Hematopoietic multipotent progenitor cell treated with erythropoietin and hydrocortisone succinate and interleukin-3 and kit ligand, for 8 days (in vitro differentiated cells): ENCODE data around the gene DPPA5.
"Not testable (repeated sequence)": the region's sequence is repeated elsewhere in the genome, so short reads cannot be mapped to it uniquely, and the experiment has no call there.

Experiments
- DNase-seq: peaks from one replicate; pipeline ENCODE4 v3.0.0-alpha.2; 2015

The DPPA5 gene, protein sequence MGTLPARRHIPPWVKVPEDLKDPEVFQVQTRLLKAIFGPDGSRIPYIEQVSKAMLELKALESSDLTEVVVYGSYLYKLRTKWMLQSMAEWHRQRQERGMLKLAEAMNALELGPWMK

DNA sequence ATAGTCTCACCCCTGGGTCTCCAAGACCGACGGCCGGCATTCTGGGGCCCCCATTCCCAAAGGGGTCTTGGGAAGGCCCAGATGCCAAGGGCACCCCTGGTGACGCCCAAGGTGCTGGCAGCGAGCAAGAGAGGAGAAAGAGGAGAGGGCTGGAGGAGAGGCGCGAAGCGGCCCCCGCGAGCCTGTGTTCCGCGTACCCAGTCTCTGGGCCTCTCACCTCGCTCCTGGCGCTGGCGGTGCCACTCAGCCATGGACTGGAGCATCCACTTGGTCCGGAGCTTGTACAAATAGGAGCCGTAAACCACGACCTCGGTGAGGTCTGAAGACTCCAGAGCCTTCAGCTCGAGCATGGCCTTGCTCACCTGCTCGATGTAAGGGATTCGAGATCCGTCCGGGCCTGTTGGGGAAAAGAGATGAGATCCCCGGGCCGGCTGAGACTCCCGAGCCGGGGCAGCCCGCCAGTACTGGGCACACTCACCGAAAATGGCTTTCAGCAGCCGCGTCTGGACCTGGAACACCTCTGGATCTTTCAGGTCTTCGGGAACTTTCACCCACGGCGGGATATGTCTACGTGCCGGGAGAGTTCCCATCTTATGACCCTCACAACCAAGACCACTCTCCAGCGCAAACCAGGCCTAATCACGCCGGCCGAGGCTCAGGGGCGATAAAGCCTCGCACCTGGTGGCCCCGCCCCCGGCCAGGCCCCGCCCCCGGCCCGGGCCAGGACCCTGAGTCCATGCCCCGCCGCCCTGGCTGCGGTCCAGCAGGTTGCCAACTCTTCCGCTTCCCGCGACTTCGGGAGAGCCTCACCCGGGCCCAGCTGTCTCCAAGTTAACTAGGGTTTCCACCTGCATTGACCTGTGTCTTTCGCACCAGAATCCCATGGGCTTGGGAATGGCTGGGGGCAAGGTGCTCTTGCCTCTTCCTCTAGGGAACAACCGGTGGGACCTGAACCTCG is at the start of gene DPPA5:
DPPA5 (minus strand) TSS at position 641 of the 958 bp plus-strand sequence; CDS start at position 590, 51 bp downstream.
- no peak for DNase-seq

DNA sequence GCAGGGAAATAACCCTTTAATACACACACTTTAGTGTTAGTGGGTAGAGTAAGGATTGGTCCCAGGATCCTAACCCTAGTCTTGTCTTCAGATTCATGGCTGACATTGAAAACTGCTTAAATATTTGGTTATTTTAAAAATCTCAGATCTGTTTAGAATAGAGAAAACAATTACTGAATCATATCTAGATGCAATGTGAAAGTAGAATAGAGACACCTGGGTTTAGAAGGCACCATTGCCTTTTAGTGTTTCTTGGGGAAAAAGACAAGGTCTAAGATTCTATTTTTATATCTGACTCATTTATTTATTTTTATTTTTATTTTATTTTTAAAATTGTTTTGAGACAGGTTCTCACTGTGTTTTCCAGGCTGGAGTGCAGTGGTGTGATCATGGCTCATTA is 46.6 kb upstream of the DPPA5 start:
- no peak for DNase-seq

DNA sequence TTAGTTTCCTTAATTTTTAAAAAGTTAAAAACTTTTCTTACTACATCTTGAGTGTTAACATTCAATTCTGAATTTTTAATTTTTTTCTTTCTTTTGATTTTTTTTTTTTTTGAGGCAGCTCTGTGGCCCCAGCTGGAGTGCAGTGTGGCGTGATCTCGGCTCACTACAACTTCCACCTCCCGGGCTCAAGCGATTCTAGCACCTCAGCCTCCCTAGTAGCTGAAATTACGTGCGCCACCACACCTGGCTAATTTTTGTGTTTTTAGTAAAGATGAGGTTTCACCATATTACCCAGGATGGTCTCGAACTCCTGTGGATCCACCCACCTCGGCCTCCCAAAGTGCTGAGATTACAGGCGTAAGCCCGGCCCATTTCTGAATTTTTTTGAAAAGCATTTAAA is 41.8 kb upstream of the DPPA5 start:
- DNase-seq = no peak

DNA sequence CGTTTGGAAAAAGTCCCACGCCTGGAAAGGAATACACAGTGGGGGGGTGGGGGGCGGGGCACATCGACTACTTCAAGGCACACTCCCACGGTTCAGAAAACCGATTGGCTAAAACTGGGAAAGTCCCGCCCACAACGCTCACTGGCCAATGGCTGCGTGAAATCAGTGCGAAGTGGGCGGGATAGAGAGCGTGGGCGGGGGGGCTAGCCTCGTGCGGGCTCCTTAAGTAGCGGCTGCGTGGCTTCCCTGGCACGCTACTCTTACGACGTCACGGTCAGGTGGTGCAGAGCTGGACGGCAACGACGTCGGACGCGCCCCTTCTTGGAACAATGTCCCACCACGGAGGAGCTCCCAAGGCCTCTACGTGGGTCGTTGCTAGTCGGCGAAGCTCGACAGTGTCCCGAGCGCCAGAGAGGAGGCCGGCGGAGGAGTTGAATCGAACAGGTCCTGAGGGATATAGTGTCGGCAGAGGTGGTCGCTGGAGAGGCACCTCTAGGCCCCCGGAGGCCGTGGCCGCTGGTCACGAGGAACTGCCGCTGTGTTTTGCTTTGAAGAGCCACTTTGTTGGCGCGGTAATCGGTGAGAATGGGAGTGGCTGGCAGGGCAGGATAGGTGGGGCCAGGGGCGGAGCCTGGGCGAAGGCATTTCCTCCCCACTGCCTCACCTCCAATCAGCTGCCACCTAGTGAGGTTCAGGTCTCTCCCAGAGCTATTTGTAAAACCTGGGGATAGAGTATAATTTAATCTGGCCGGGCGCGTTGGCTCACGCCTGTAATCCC is 40.7 kb upstream of the DPPA5 start, which contains the start of gene DDX43:
DDX43 (plus strand) TSS at position 252 of the 778 bp plus-strand sequence; CDS start at position 330, 78 bp downstream.
- DNase-seq = peak; percentile 52

DNA sequence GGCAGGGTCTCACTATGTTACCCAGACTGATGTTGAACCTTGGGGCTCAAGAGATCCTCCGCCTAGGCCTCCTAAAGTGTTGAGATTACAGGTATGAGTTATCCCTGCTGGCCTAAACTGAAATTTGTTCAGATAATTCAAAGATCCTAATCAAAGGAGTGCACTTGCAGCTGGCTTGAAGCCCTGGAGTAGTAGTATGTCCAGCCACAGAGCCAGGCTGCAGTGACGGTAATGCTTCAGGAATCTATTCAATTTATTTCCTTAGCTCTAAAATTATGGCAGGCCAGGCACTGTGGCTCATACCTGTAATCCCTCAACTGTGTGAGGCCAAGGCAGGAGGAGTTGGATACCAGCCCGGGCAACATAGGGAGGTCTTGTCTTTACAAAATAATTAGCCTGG is 39.2 kb upstream of the DPPA5 start:
- DNase-seq = no peak

DNA sequence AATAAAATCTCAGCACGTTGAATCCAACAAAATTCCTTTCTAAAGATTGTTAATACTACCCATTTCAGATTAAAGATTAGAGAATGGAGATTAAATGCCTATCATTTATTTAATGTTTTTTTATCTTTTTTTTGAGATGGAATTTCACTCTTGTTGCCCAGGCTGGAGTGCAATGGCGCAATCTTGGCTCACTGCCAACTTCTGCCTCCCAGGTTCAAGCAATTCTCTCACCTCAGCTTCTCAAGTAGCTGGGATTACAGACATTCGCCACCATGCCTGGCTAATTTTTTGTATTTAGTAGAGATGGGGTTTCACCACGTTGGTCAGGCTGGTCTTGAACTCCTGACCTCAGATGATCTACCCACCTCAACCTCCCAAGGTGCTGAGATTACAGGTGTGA is 38.1 kb upstream of the DPPA5 start:
- DNase-seq = not testable (repeated sequence)

DNA sequence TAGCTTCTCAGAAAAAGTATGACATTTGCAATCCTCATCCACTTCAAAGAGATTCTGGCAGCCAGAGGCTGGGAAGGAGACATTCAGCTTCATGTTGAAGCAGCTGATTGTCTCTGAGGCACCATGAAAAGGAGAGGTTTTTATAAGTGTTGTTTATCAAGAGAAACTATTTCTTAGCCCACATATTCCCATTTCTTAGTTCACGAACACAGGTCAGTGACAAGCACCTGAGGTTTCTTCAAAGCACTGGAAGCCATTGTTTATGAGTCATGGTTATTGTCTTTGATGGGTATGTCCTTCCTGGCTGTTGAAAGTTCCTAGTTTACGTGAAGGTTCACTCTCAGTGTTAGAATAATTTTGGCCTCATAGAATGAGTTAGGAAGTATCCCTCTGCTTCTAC is 37.6 kb upstream of the DPPA5 start:
- DNase-seq = no peak

DNA sequence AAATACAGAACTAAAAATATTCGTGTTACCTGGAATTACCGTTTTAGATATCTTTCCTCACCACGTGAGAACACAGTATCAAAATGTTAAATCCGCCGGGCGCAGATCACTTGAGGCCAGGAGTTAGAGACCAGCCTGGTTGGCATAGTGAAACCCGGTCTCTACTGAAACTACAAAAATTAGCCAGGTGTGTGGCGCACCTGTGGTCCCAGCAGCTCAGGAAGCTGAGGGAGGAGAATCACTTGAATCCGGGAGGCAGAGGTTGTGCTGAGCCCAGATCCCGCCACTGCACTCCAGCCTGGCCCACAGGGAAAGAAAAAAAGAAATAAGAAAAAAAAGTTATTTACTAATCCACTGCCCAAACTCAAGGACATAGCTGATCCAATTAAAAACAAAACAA is 35.8 kb upstream of the DPPA5 start:
- DNase-seq = no peak

DNA sequence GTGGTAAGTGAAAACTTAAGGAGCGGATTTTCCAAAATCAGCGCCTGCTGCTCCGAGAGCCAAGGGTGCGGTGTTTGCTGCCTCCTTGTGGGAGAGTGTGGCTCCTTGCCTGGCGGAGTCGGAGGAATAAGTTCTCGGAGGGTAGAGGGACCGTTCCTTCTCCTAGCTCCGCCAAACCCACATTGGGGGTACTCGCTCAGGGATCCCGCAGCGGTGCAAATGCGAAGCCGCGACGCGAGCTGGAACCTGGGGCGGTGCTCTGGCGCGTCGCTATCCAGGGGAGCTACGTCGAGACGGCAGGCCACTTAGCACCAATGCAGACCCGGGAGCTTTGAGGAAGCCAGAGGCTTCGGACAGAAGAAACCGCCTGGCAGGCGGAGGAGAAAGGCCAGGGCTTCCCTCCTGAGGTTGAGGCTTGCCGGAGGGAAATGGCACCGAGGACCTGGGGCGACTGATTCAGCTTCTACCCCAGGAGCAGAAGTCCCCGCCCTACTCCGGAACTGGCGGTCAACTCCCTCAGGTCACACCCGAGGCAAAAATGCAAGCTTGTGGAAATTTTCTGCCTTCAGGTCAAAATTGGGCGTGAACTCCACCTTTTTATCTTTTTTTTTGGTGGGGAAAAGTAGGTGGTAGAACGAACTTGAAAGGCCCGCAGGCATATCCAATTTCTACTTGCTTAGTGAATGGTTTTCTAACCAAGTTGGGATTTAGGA is 34.9 kb upstream of the DPPA5 start:
- DNase-seq = peak; percentile 79

DNA sequence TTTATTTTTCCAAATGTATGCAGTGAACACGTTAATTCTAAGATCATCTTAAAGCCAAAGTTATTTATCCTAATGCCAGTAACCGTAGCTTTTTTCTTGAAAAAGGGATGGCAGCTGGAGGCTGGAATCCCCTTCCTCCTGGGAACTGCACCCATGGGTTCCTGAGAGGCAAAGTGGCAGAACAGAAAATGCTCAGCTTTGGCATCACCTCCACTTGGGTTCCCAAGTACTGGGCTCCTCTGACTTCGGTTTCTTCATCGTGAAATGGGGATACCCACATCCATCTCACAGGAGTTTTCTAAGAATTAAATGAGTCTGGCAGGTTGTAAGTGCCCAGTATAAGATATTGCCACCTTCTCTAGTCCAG is 34.3 kb upstream of the DPPA5 start:
- no peak for DNase-seq

DNA sequence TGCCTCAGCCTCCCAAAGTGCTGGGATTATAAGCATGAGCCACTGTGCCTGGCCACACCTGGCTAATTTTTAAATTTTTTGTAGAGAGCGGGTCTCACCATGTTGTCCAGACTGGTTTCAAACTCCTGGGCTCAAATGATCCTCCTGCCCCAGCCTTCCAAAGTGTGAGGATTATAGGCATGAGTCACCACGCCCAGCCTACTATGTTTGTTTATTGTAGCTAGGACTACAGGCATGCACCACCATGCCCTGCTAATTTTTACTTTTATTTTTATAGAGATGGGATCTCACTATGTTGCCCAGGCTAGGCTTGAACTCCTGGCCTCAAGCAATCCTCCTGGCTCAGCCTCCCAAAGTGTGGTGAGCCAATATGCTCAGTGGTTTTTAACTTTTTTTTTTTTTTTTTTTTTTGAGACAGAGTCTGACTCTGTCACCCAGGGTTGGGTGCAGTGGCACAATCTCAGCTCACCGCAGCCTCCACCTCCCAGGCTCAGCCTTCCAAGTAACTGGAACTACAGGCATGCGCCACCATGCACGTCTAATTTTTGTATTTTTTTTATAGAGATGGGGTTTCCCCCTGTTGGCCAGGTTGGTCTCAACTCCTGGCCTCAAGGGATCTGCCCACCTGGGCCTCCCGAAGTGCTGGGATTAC is 28.5 kb upstream of the DPPA5 start:
- no peak for DNase-seq

DNA sequence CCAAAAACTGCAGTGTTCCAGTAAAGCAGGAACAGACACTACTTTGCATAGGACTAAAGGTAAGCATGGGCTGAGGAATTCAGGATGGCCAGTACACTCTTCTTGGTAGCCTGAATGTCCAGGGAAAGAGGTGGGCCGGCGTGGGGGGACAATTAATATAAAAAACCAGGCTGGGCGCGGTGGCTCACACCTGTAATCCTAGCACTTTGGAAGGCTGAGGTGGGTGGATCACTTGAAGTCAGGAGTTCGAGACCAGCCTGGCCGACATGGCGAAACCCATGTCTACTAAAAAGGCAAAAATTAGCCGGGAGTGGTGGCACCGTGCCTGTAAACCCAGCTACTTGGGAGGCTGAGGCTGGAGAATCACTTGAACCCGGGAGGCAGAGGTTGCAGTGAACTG is 27.5 kb upstream of the DPPA5 start:
- DNase-seq = not testable (repeated sequence)

DNA sequence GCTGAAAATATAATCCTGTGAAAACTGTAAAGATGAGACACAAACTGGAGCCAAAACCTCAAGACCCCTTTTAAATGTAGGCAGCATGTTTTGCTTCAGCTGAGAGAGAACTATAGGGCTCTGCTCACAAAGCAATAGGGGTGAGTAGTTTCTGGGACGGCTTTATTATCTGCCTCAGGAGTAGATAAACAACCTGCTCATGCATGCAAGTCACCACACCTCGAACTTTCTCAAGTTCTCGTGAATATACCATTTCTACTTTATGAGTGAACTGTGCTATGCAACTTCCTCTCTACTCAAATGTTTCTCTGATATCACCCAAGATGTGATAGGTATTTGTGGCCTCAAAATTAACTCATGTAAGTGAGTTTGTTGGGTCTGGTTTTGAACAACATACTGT is 23.1 kb upstream of the DPPA5 start:
- no peak for DNase-seq

DNA sequence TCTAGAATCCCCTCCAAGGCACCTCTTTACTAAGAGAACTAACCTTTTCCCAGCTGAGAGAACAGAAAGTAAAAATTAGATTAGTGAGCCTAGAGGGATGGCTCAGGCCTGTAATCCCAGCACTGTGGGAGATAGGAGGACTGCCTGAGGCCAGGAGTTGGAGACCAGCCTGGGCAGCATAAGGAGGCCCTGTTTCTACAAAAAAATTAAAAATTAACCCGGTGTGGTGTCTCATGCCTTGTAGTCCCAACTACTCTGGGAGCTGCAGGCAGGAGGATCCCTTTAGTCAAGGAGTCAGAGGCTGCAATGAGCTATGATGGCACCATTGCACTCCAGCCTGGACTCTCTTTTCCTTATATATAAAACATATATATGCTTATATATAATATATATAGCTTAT is 21.1 kb upstream of the DPPA5 start:
- DNase-seq = no peak

DNA sequence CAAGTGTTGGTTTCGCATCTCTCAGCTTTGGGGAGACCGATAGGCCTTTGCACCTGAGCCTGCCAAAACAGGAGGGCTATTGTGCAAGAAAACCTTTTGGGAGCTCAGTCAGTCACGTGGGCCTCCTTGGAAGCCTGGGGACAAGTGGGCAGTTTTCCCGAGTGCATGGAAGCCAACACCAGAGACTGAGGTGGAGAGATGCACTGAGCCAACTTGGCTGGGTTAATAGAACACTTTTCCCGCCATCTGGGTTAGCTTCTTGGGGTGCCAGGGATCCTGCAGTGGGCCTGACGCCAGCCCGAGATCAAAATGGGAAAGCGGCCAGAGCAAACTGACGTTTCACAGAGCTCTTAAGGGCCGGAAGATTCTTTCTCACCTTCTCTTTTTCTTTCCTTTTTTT is 18.4 kb upstream of the DPPA5 start:
- no peak for DNase-seq

DNA sequence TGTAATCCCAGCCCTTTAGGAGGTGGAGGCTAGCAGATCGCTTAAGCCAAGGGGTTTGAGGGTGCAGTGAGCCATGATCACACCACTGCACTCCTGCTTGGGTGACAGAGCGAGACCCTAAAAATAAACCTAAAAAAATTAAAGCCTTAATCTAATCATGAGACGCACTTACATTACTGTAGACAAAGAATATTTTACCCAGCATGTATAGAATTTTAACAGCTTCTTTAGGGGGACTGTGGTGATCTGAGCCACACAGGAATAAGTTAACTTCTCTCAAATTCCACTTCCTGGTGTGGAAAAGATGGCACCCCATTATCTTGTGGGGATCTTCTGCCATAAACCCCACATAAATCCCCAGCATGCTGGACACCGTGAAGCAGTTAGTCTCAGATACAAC is 17.9 kb upstream of the DPPA5 start:
- no peak for DNase-seq

DNA sequence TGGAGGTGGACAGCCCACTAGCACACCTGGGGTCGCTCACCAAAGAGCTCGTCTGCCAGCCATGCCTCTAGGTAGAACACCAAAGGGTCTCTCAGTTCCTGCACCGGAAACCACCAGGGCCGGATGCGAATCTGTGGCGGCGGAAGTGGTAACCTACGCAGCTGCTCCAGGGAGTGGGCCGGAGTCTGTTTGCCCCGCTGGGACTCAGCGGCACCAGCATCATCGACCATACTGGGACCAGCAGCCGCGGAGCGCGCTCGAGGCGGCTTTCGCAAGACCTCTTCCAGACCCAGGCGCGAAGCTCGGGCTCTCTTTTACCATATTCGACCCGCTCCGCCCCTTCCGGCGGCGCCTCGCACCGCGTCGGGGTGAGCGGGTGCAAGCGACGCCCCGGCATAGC is 15.5 kb upstream of the DPPA5 start, which contains the start of gene OOEP:
OOEP (minus strand) TSS at position 335 of the 400 bp plus-strand sequence; CDS start at position 230, 105 bp downstream.
- DNase-seq = no peak

DNA sequence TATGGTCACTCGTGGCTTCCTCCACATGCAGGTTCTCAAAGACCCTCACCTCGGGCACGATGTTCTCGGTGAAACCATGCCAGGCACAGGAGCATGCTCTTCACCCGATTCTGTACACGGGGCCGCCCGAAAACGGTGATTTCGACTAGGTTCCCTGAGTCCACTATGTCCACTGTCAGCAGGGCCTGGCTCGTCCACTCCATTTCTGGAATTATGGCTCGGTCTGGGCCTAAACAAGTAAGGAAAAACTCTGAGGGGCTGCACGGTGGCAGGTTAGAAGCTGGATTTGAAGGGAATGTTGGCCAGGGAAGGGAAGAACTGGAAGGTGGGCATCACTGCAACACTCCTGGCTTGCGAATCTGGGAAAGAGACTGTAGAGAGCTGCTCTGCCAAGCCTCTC is 15.1 kb upstream of the DPPA5 start:
- DNase-seq = no peak

DNA sequence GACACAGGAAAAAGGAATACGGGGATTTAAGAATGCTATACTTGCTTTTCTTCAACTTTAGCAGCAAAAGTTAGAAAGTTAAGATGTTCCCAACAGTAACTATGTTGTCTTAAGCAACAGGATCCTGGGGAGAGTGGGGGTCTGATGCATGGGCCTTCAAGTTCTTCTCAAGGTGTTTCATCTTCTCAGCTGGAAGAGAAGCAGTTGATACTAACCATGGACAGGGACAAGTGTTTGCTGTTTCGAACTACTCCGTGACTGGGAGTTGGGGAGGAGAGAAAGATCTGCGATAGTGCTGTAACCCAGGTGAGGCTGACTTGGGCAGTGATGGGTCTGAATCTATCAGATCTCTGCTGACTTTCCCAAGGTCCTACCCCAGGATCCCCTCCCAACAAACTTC is 14.6 kb upstream of the DPPA5 start:
- DNase-seq = no peak

DNA sequence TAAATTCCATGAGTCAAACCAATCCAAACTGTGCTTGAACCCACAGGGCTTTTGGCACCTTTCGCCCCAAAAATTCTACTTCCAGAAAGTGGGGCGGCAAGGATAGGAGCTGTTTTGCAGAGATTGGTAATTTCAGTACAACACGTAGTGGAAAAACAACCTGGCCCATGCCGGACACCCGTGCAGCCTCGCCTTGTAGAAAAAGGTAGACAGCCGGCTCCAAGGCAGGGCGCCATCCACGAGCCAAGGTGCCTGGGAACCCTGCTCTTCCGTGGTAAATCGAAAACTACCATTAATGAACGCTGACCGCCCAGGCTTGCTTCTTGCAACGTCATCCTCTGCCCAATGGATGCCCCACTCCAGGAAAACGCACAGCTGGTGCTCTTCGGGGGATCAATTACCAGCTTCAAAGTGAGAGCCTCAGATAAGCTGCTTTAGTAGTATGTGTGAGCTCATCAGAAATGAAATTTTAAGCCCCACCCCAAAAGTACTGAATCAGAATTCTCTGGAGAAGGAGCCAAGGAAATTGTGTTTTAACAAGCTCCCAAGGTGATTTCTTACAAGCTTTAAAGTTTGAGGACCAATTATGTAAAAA is 13.8 kb upstream of the DPPA5 start:
- no peak for DNase-seq

DNA sequence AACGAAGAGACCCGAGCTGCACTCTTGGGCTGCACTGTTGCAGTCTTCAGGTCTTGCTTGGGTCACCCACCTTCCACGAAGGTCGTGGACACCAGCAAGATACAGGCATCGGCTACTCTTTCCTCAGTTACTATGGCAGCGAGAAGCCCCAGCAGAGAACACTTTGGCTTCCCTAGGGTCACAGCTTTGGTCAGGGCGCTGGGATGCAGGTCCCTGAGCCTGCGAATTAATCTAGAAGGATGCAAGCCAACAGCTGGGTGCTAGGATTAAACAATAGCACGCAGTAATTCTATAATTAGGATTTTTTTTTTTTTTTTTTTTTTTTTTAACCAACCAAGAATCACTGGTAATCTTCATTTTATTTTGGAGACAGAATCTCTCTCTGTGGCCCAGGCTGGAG is 10.5 kb upstream of the DPPA5 start:
- DNase-seq = no peak

DNA sequence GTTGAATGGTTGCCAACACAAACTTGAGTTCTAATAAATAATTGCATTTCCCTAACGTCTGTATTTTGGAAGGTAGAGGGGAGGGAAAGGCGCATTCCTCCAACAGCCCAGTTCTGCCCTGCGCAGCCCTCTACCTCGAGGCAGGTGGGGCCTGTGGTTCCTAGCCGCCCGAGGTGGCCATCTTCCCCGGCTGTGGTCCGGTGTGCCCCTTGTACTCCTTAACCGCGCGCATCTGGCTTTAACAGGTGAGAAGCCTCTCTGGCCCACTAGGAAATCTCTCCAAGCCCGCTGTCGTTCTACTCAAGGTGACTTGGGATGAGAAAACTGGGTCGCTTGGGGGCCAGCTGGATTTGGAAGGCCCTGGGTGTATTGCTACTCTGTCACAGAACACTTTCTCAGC is 10.0 kb upstream of the DPPA5 start:
- no peak for DNase-seq
